Trophoblast cell (in vitro differentiated cells and primary cell): ENCODE measurements around the gene OPN3.

ENCODE experiments used
- DNase-seq, 2 donors: peaks; one replicate each; pipeline ENCODE4 v3.0.0-alpha.2; 2016
- H2AFZ ChIP-seq: 2 replicates; pipeline ENCODE4 v1.6.1; 2013; ENCODE audit warnings: low read length, moderate library complexity, mild to moderate bottlenecking; ENCODE audit not compliant: insufficient read depth, poor library complexity
- H2AK5ac ChIP-seq: 2 replicates; pipeline ENCODE4 v1.6.1; 2013; ENCODE audit warnings: mild to moderate bottlenecking, low read length
- H2BK120ac ChIP-seq: 2 replicates; pipeline ENCODE4 v1.6.1; 2013; ENCODE audit warnings: low read length, mild to moderate bottlenecking, moderate library complexity; ENCODE audit not compliant: insufficient read depth, poor library complexity
- H2BK12ac ChIP-seq: 2 replicates; pipeline ENCODE4 v1.6.1; 2013; ENCODE audit warnings: mild to moderate bottlenecking, low read length, moderate library complexity
- H2BK5ac ChIP-seq: 2 replicates; pipeline ENCODE4 v1.6.1; 2013; ENCODE audit warnings: low read length, low read depth, moderate library complexity, mild to moderate bottlenecking; ENCODE audit not compliant: poor library complexity
- H3K14ac ChIP-seq: 2 replicates; pipeline ENCODE4 v1.6.1; 2013; ENCODE audit warnings: mild to moderate bottlenecking, low read length
- H3K18ac ChIP-seq: 2 replicates; pipeline ENCODE4 v1.6.1; 2013; ENCODE audit warnings: mild to moderate bottlenecking, low read length
- H3K23ac ChIP-seq: 2 replicates; pipeline ENCODE4 v1.6.1; 2013; ENCODE audit warnings: low read length
- H3K27ac ChIP-seq: 2 replicates; pipeline ENCODE4 v1.5.1; 2013; ENCODE audit warnings: low read depth, mild to moderate bottlenecking, inconsistent platforms, low read length, moderate library complexity
- H3K27me3 ChIP-seq: 2 replicates; pipeline ENCODE4 v1.6.1; 2013; ENCODE audit warnings: inconsistent platforms, mild to moderate bottlenecking, low read length, moderate library complexity; ENCODE audit not compliant: insufficient read depth
- H3K36me3 ChIP-seq, 2 experiments: 1 replicate in 1 of 2; 2 replicates in 1 of 2; pipeline ENCODE4 v1.6.1; 2013; ENCODE audit warnings: low read length in 2 of 2, mild to moderate bottlenecking in 2 of 2, moderate library complexity in 1 of 2; ENCODE audit not compliant: insufficient read depth in 2 of 2, control insufficient read depth in 1 of 2
- H3K4ac ChIP-seq: 2 replicates; pipeline ENCODE4 v1.6.1; 2013; ENCODE audit warnings: low read depth, mild to moderate bottlenecking, low read length, moderate library complexity
- H3K4me1 ChIP-seq, 2 experiments: 1 replicate in 1 of 2; 2 replicates in 1 of 2; pipeline ENCODE4 v1.6.1; 2013; ENCODE audit warnings: low read length in 2 of 2, mild to moderate bottlenecking in 2 of 2, moderate library complexity in 1 of 2; ENCODE audit not compliant: insufficient read depth in 2 of 2, control insufficient read depth in 1 of 2
- H3K4me2 ChIP-seq: 2 replicates; pipeline ENCODE4 v1.6.1; 2013; ENCODE audit warnings: inconsistent platforms, mild to moderate bottlenecking, low read length, moderate library complexity
- H3K4me3 ChIP-seq: 2 replicates; pipeline ENCODE4 v1.5.1; 2013; ENCODE audit warnings: mild to moderate bottlenecking, low read depth, low read length, inconsistent platforms
- H3K79me1 ChIP-seq: one replicate; pipeline ENCODE4 v1.6.1; 2013; ENCODE audit warnings: low read length
- H3K79me2 ChIP-seq: 2 replicates; pipeline ENCODE4 v1.6.1; 2013; ENCODE audit warnings: low read length, mild to moderate bottlenecking; ENCODE audit not compliant: control insufficient read depth, insufficient read depth, poor library complexity
- H3K9ac ChIP-seq: 2 replicates; pipeline ENCODE4 v1.6.1; 2013; ENCODE audit warnings: mild to moderate bottlenecking, low read length
- H3K9me3 ChIP-seq: 2 replicates; pipeline ENCODE4 v1.6.1; 2013; ENCODE audit warnings: low read depth, mild to moderate bottlenecking, control low read depth, inconsistent platforms, low read length; ENCODE audit not compliant: insufficient read depth
- H4K12ac ChIP-seq: 2 replicates; pipeline ENCODE4 v1.6.1; 2013; ENCODE audit warnings: low read depth, mild to moderate bottlenecking, low read length, moderate library complexity
- H4K8ac ChIP-seq: 2 replicates; pipeline ENCODE4 v1.6.1; 2013; ENCODE audit warnings: low read depth, mild to moderate bottlenecking, low read length, moderate library complexity
- H4K91ac ChIP-seq: one replicate; pipeline ENCODE4 v1.6.1; 2013; ENCODE audit warnings: low read depth, mild to moderate bottlenecking, low read length, moderate library complexity
- WGBS: extraction: QIAGEN DNeasy Blood & Tissue Kit; methylation state at CpG from one replicate; pipeline ENCODE4 v1.1.7; 2013; ENCODE audit warnings: missing lambda C conversion rate; ENCODE audit not compliant: insufficient read length, insufficient coverage; ENCODE audit errors: extremely low coverage; 5-methylcytosine and 5-hydroxymethylcytosine counted together

OPN3 gene

GRCh38 chr1:241569848-241570247, 70.3 kb downstream of the OPN3 start:
- Histone ChIP-seq H3K9me3 (no peaks in the 10 kb centered on the region), H4K12ac (no peak overlapping the region), H2BK12ac (no peak overlapping the region), H3K79me1 (no peaks in the 10 kb centered on the region), H2AFZ (no peak overlapping the region), H4K91ac (no peak overlapping the region), H3K9ac (no peak overlapping the region), H3K79me2 (no peaks in the 10 kb centered on the region), H3K18ac (no peak overlapping the region), H3K27ac (no peak overlapping the region), H3K4me3 (no peak overlapping the region), H3K27me3 (no peaks in the 10 kb centered on the region), H4K8ac (no peak overlapping the region), H3K23ac (no peak overlapping the region), H3K4me2 (no peak overlapping the region), H3K14ac (no peak overlapping the region), H2BK120ac (no peak overlapping the region), H2BK5ac (no peak overlapping the region), H3K4ac (no peak overlapping the region), H2AK5ac (no peak overlapping the region), H3K4me1 (no peaks in the 10 kb centered on the region), H3K36me3 (no peaks in the 10 kb centered on the region)
- no peak for DNase-seq
- WGBS = no CpG with 5 or more reads among the region's 2 CpGs

GRCh38 chr1:241560849-241561187, 79.4 kb downstream of the OPN3 start:
- H3K4ac ChIP-seq = no peak overlapping the region
- no peak overlapping the region for H3K18ac ChIP-seq
- H2BK5ac ChIP-seq = no peak overlapping the region
- WGBS = no CpG with 5 or more reads among the region's 3 CpGs
- H2AK5ac ChIP-seq = no peak overlapping the region
- no peak overlapping the region for H3K4me3 ChIP-seq
- no peaks in the 10 kb centered on the region for H3K36me3 ChIP-seq
- no peak overlapping the region for H2BK120ac ChIP-seq
- no peaks in the 10 kb centered on the region for H3K79me2 ChIP-seq
- H3K4me2 ChIP-seq = no peak overlapping the region
- H3K23ac ChIP-seq = no peak overlapping the region
- no peaks in the 10 kb centered on the region for H3K9me3 ChIP-seq
- no peaks in the 10 kb centered on the region for H3K27me3 ChIP-seq
- H4K8ac ChIP-seq = no peak overlapping the region
- H4K12ac ChIP-seq = no peak overlapping the region
- no peak overlapping the region for H2AFZ ChIP-seq
- H3K27ac ChIP-seq = no peak overlapping the region
- no peaks in the 10 kb centered on the region for H3K4me1 ChIP-seq
- no peak overlapping the region for H3K14ac ChIP-seq
- H2BK12ac ChIP-seq = no peak overlapping the region
- no peaks in the 10 kb centered on the region for H3K79me1 ChIP-seq
- no peak for DNase-seq
- H4K91ac ChIP-seq = no peak overlapping the region
- H3K9ac ChIP-seq = no peak overlapping the region

- no peaks in the 10 kb centered on the region for H3K36me3 ChIP-seq
- no CpG with 5 or more reads among the region's 4 CpGs for WGBS
- no peak overlapping the region for H3K9ac ChIP-seq
- H2BK12ac ChIP-seq = no peak overlapping the region
- no peak overlapping the region for H2AK5ac ChIP-seq
- no peak overlapping the region for H2BK5ac ChIP-seq
- H3K79me1 ChIP-seq = no peaks in the 10 kb centered on the region
- no peaks in the 10 kb centered on the region for H3K79me2 ChIP-seq
- no peak overlapping the region for H4K12ac ChIP-seq
- H3K27me3 ChIP-seq = no peaks in the 10 kb centered on the region
- H4K8ac ChIP-seq = no peak overlapping the region
- no peak overlapping the region for H2BK120ac ChIP-seq
- H2AFZ ChIP-seq = no peak overlapping the region
- H3K18ac ChIP-seq = no peak overlapping the region
- H3K4me3 ChIP-seq = no peak overlapping the region
- H3K4me1 ChIP-seq = no peaks in the 10 kb centered on the region
- no peak overlapping the region for H3K4me2 ChIP-seq
- no peak overlapping the region for H3K14ac ChIP-seq
- no peak overlapping the region for H3K4ac ChIP-seq
- no peak for DNase-seq
- H3K27ac ChIP-seq = no peak overlapping the region
- no peaks in the 10 kb centered on the region for H3K9me3 ChIP-seq
- no peak overlapping the region for H4K91ac ChIP-seq
- no peak overlapping the region for H3K23ac ChIP-seq
These were observed 79.9 kb downstream of the OPN3 start for GRCh38 chr1:241560146-241560848.

- H3K23ac ChIP-seq = no peak overlapping the region
- no peaks in the 10 kb centered on the region for H3K4me1 ChIP-seq
- no peak overlapping the region for H3K4me2 ChIP-seq
- H4K12ac ChIP-seq = no peak overlapping the region
- H3K18ac ChIP-seq = no peak overlapping the region
- H3K9ac ChIP-seq = no peak overlapping the region
- H3K79me2 ChIP-seq = no peaks in the 10 kb centered on the region
- H2BK12ac ChIP-seq = no peak overlapping the region
- H2AK5ac ChIP-seq = no peak overlapping the region
- H3K79me1 ChIP-seq = no peaks in the 10 kb centered on the region
- no CpG with 5 or more reads among the region's 5 CpGs for WGBS
- H2AFZ ChIP-seq = no peak overlapping the region
- no peak overlapping the region for H3K4me3 ChIP-seq
- no peaks in the 10 kb centered on the region for H3K9me3 ChIP-seq
- H3K14ac ChIP-seq = no peak overlapping the region
- H3K4ac ChIP-seq = no peak overlapping the region
- DNase-seq = no peak
- H4K91ac ChIP-seq = no peak overlapping the region
- no peak overlapping the region for H2BK120ac ChIP-seq
- no peaks in the 10 kb centered on the region for H3K27me3 ChIP-seq
- no peak overlapping the region for H3K27ac ChIP-seq
- H2BK5ac ChIP-seq = no peak overlapping the region
- H4K8ac ChIP-seq = no peak overlapping the region
- H3K36me3 ChIP-seq = no peaks in the 10 kb centered on the region
These were observed 82.5 kb downstream of the OPN3 start for GRCh38 chr1:241557551-241558193.
